A549 (cell line): Measurements from ENCODE around the gene QSER1. TPM values are rescaled to one million over a fixed set of nuclear protein-coding genes. Genes with fewer than 3 reads are reported as not detected.
"Not testable (repeated sequence)": the region's sequence is repeated elsewhere in the genome, so short reads cannot be mapped to it uniquely, and the experiment has no call there.

ENCODE experiments used
- ATAC-seq, 2 experiments: fragments of 200-7000 bp in 1 of 2; fragments of >200 bp in 1 of 2; cut with Nextera tagmentation in 1 of 2; cut with Tn5 transposase in 1 of 2; 3 replicates each; pipeline versions ENCODE4 v1.8.0 to v1.9.1; 2018 to 2020; ENCODE audit warnings: mild to moderate bottlenecking in 1 of 2, moderate library complexity in 1 of 2
- CTCF ChIA-PET: fragments of 300-600 bp; sonication (Branson Sonifier 250); formaldehyde crosslinking; extraction: SDS; loops from one replicate; lab custom pipeline; 2021; ENCODE audit warnings: antibody characterized with exemption, inconsistent platforms; lab: Yijun Ruan, JAX
- POLR2A ChIA-PET: fragments of 350-600 bp; formaldehyde crosslinking; extraction: SDS; loops from one replicate; lab custom pipeline; 2021; ENCODE audit warnings: antibody characterized with exemption, inconsistent platforms; lab: Yijun Ruan, JAX
- DNase-seq, 2 experiments: peaks; one replicate each; pipeline versions ENCODE4 v3.0.0 to v3.0.0-alpha.2; 2011 to 2016; ENCODE audit warnings: low read depth in 1 of 2, low spot score in 1 of 2
- FAIRE-seq: peaks from 2 replicates; lab custom pipeline; 2011; peaks lifted over from hg19 to GRCh38; lab: Jason Lieb, UNC
- H3K27ac ChIP-seq, 2 experiments: fragments of >200 bp; sonication (Bioruptor Twin); formaldehyde crosslinking; 3 replicates each; pipeline ENCODE4 v1.5.1; 2016 to 2017
- H3K4me1 ChIP-seq: fragments of >200 bp; sonication (Bioruptor Twin); formaldehyde crosslinking; 3 replicates; pipeline ENCODE4 v1.6.1; 2016
- H3K4me2 ChIP-seq: fragments of >200 bp; sonication (Bioruptor Twin); formaldehyde crosslinking; 3 replicates; pipeline ENCODE4 v1.6.1; 2016
- H3K4me3 ChIP-seq: fragments of >200 bp; sonication (Bioruptor Twin); formaldehyde crosslinking; 3 replicates; pipeline ENCODE4 v1.5.1; 2016
- H3K9me3 ChIP-seq: fragments of >200 bp; sonication (Bioruptor Twin); formaldehyde crosslinking; 3 replicates; pipeline ENCODE4 v1.6.1; 2016
- ATOH8 ChIP-seq: fragments of 250-450 bp; sonication (Bioruptor Pico); IDR thresholded peaks from 2 replicates; pipeline ENCODE4 v1.5.0; 2020; ENCODE audit warnings: low read depth, mild to moderate bottlenecking, moderate library complexity
- CBX2 ChIP-seq: fragments of 200-600 bp; sonication (generic); IDR thresholded peaks from 2 replicates; pipeline ENCODE4 v1.6.1; 2016; ENCODE audit warnings: low read depth, mild to moderate bottlenecking, borderline replicate concordance
- CHD2 ChIP-seq: fragments of 150-350 bp; IDR thresholded peaks from 2 replicates; pipeline ENCODE4 v1.6.1; 2014; ENCODE audit warnings: low read length; ENCODE audit not compliant: partially characterized antibody
- CTCF ChIP-seq: fragments of >200 bp; sonication (Bioruptor Twin); formaldehyde crosslinking; IDR thresholded peaks from 3 replicates; pipeline ENCODE4 v1.5.1; 2016
- EHF ChIP-seq: fragments of 250-450 bp; sonication (Bioruptor Pico); IDR thresholded peaks from 2 replicates; pipeline ENCODE4 v1.5.0; 2020; ENCODE audit warnings: mild to moderate bottlenecking
- EHMT2 ChIP-seq: fragments of 200-600 bp; sonication (generic); IDR thresholded peaks from 2 replicates; pipeline ENCODE4 v1.6.1; 2016; ENCODE audit warnings: antibody characterized with exemption, low read depth, mild to moderate bottlenecking, moderate library complexity
- FOSB ChIP-seq: fragments of 250-450 bp; sonication (Bioruptor Pico); IDR thresholded peaks from 2 replicates; pipeline ENCODE4 v1.5.0; 2020; ENCODE audit warnings: mild to moderate bottlenecking, moderate library complexity
- GATA3 ChIP-seq: IDR thresholded peaks from 2 replicates; pipeline ENCODE4 v1.6.1; 2012; ENCODE audit warnings: borderline replicate concordance
- KDM1A ChIP-seq: fragments of 200-600 bp; sonication (generic); IDR thresholded peaks from 2 replicates; pipeline ENCODE4 v1.6.1; 2016; ENCODE audit warnings: low read depth, mild to moderate bottlenecking
- KDM5A ChIP-seq: fragments of 200-600 bp; sonication (generic); IDR thresholded peaks from 2 replicates; pipeline ENCODE4 v1.6.1; 2016; ENCODE audit warnings: antibody characterized with exemption, mild to moderate bottlenecking
- MAZ ChIP-seq: fragments of 150-350 bp; IDR thresholded peaks from 2 replicates; pipeline ENCODE4 v1.6.1; 2014; ENCODE audit warnings: antibody characterized with exemption, low read depth, low read length, borderline replicate concordance
- NR3C1 ChIP-seq: fragments of >200 bp; sonication (Bioruptor Twin); formaldehyde crosslinking; IDR thresholded peaks from 3 replicates; pipeline ENCODE4 v1.6.1; 2017
- POLR2A ChIP-seq: IDR thresholded peaks from 2 replicates; pipeline ENCODE4 v1.6.1; 2012; ENCODE audit warnings: mild to moderate bottlenecking, low read length
- POLR2AphosphoS2 ChIP-seq: conservative IDR thresholded peaks from 2 replicates; pipeline ENCODE4 v1.6.1; 2012; ENCODE audit warnings: low read length, improper control_type of control experiment, inconsistent platforms
- RAD21 ChIP-seq, 2 experiments: fragments of >200 bp in 1 of 2; sonication (Bioruptor Twin) in 1 of 2; formaldehyde crosslinking in 1 of 2; IDR thresholded peaks in 1 of 2; conservative IDR thresholded peaks in 1 of 2; 2 replicates in 1 of 2; 3 replicates in 1 of 2; pipeline ENCODE4 v1.6.1; 2012 to 2018; ENCODE audit warnings: inconsistent platforms in 1 of 2
- REST ChIP-seq: fragments of 200-600 bp; sonication (generic); IDR thresholded peaks from 2 replicates; pipeline ENCODE4 v1.6.1; 2016; ENCODE audit warnings: antibody characterized with exemption, mild to moderate bottlenecking, moderate library complexity
- RFX5 ChIP-seq: fragments of 450-650 bp; IDR thresholded peaks from 2 replicates; pipeline ENCODE4 v1.7.1; 2014; ENCODE audit warnings: antibody characterized with exemption, mild to moderate bottlenecking, moderate library complexity
- SMC3 ChIP-seq: fragments of >200 bp; sonication (Bioruptor Twin); formaldehyde crosslinking; IDR thresholded peaks from 3 replicates; pipeline ENCODE4 v1.6.1; 2018; ENCODE audit warnings: inconsistent platforms
- TP53 ChIP-seq: fragments of 250-450 bp; sonication (Bioruptor Pico); IDR thresholded peaks from 2 replicates; pipeline ENCODE4 v1.5.0; 2021; ENCODE audit warnings: mild to moderate bottlenecking, moderate library complexity
- ZFP36 ChIP-seq: fragments of 450-650 bp; IDR thresholded peaks from 2 replicates; pipeline ENCODE4 v1.6.1; 2014; ENCODE audit warnings: borderline replicate concordance; ENCODE audit not compliant: partially characterized antibody
- WGBS: methylation state at CpG from one replicate; pipeline ENCODE4 v1.1.6; 2017; ENCODE audit errors: missing lambda C conversion rate; 5-methylcytosine and 5-hydroxymethylcytosine counted together
- polyA plus RNA-seq, 4 experiments: library from polyadenylated mRNA; depleted of rRNA in 3 of 4; stranded (reverse); fragments of >200 nt; fragmentation: RNase III in 1 of 4; extraction: RNeasy Plus Mini Kit Qiagen cat#74134 plus additional on column Dnase treatment in 1 of 4; gene quantifications; 2 replicates in 3 of 4; 3 replicates in 1 of 4; pipeline ENCODE4 v1.2.3, GENCODE V29; 2011 to 2017

QSER1 gene
- polyA plus RNA-seq, 2 of the 4 experiments (the other 2 are of a cell fraction), result 13.2 to 27.2 TPM

- no peak for TF ChIP-seq KDM1A
- no peak for TF ChIP-seq EHF
- TF ChIP-seq EHMT2, result no peak
- TF ChIP-seq CHD2, result no peak
- TF ChIP-seq TP53 (CRISPR knock-in tag), result no peak
- no peak for TF ChIP-seq REST
- no peak for TF ChIP-seq KDM5A
- TF ChIP-seq CBX2, result no peak
- TF ChIP-seq POLR2A, result no peak
- TF ChIP-seq ZFP36, result no peak
- no peak for TF ChIP-seq MAZ
- no peak for TF ChIP-seq POLR2AphosphoS2
- TF ChIP-seq GATA3, result no peak
- no peak for TF ChIP-seq FOSB (CRISPR knock-in tag)
- no peak for TF ChIP-seq RFX5
- TF ChIP-seq ATOH8, result no peak
- TF ChIP-seq, all 56 proteins: peak for 0
- Histone ChIP-seq H3K27ac (no peak overlapping the region), H3K4me3 (no peak overlapping the region), H3K9me3 (no peaks in the 10 kb centered on the region), H3K4me2 (no peak overlapping the region), H3K4me1 (no peaks in the 10 kb centered on the region)
- no peak for DNase-seq
- ChIA-PET POLR2A (no interaction called here), CTCF (no interaction called here)
- no peak for FAIRE-seq
- ATAC-seq, result no peak
Observed at GRCh38 chr11:32864555-32864954, 28.1 kb upstream of the QSER1 start.

GRCh38 chr11:32868752-32869151 is 23.9 kb upstream of the QSER1 start:
- ATAC-seq, H3K4me2 ChIP-seq, POLR2A ChIA-PET, DNase-seq, H3K4me3 ChIP-seq, FAIRE-seq, H3K27ac ChIP-seq, H3K9me3 ChIP-seq, H3K4me1 ChIP-seq: not testable (repeated sequence)
- WGBS, result 27% methylated on average over 4 of the region's 4 CpGs
- CTCF ChIA-PET, result interaction anchor here (0.6 to 0.9 kb wide), 2 partner anchors 60 to 341 kb away, joined by 4 to 5 read pairs; no protein-coding TSS in a partner anchor

GRCh38 chr11:32870676-32871075 is 21.9 kb upstream of the QSER1 start:
- ATAC-seq (peak; percentile 85 to 90), FAIRE-seq (no peak), DNase-seq (peak in 1 of 2 experiments; percentile 40)
- Histone ChIP-seq H3K4me3 (no peak overlapping the region), H3K27ac (no peak overlapping the region), H3K4me1 (peaks cover 7% of the 10 kb centered on the region), H3K9me3 (no peaks in the 10 kb centered on the region), H3K4me2 (no peak overlapping the region)
- ChIA-PET CTCF (interaction anchor here (1.3 to 2.2 kb wide), 3 partner anchors 9 to 23 kb away, joined by 3 to 12 read pairs (median 4); partner anchors contain the start of gene QSER1), POLR2A (no interaction called here)
- WGBS, result 60% methylated on average over 2 of the region's 2 CpGs
- TF ChIP-seq RAD21 (conservative IDR thresholded peaks at IDR 0.05 in 1 of 2, IDR thresholded peaks at IDR 0.05 in 1 of 2) (peak; percentile 20 to 28; a peak in 1 of 5 replicates), NR3C1 (no peak), CTCF (peak; percentile 30; the same call in 1 of the 3 replicates), SMC3 (peak; percentile 34; the same call in 1 of the 3 replicates)
